Activated naive CD8-positive, alpha-beta T cell treated with anti-CD3 and anti-CD28 coated beads, Interleukin-2, amount 50 U/mL, for 24 hours (primary cell): ENCODE data around the gene KRTAP5-6.
"Not testable (repeated sequence)": the region's sequence is repeated elsewhere in the genome, so short reads cannot be mapped to it uniquely, and the experiment has no call there.

Source experiments
- ATAC-seq: fragments of 150-1000 bp; cut with Tn5 transposase; one replicate; pipeline ENCODE4 v1.10.0; 2021
- DNase-seq: peaks from one replicate; pipeline ENCODE4 v3.0.0; 2021
- H3K27ac Mint-ChIP-seq: one replicate; pipeline ENCODE4 v1.8.0; 2021; ENCODE audit warnings: mild to moderate bottlenecking, mixed read lengths
- H3K27me3 Mint-ChIP-seq: one replicate; pipeline ENCODE4 v1.8.0; 2021; ENCODE audit warnings: mixed read lengths
- H3K36me3 Mint-ChIP-seq: one replicate; pipeline ENCODE4 v1.8.0; 2021; ENCODE audit warnings: low read depth, mixed read lengths
- H3K4me1 Mint-ChIP-seq: one replicate; pipeline ENCODE4 v1.8.0; 2021; ENCODE audit warnings: mixed read lengths
- H3K4me3 Mint-ChIP-seq: one replicate; pipeline ENCODE4 v1.8.0; 2021; ENCODE audit warnings: mild to moderate bottlenecking, moderate library complexity, mixed read lengths
- H3K9me3 Mint-ChIP-seq: one replicate; pipeline ENCODE4 v1.8.0; 2021; ENCODE audit warnings: mixed read lengths

KRTAP5-6 gene

DNA sequence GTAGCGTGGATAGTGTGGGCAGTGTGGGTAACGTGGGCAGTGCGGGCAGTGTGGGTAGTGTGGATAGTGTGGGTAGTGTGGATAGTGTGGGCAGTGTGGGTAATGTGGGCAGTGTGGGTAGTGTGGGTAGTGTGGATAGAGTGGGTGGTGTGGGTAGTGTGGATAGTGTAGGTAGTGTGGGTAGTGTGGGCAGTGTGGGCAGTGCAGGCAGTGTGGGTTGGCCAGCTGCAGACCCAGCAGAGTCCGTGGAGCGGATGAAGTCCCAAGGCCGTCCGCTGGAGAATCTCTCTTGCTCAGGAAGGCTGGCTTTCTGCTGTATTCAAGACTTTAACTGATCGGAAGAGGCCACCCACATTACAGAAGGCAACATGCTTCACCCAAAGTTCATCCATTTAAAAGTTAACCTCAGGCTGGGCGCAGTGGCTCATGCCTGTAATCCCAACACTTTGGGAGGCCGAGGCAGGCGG lies 26.1 kb upstream of the KRTAP5-6 start:
- Mint-ChIP-seq H3K27ac (no peak overlapping the region), H3K27me3 (peaks cover 42% of the 10 kb centered on the region), H3K9me3 (no peaks in the 10 kb centered on the region), H3K4me1 (peaks cover 5% of the 10 kb centered on the region), H3K4me3 (no peak overlapping the region), H3K36me3 (no peaks in the 10 kb centered on the region)
- ATAC-seq (no peak), DNase-seq (no peak)

DNA sequence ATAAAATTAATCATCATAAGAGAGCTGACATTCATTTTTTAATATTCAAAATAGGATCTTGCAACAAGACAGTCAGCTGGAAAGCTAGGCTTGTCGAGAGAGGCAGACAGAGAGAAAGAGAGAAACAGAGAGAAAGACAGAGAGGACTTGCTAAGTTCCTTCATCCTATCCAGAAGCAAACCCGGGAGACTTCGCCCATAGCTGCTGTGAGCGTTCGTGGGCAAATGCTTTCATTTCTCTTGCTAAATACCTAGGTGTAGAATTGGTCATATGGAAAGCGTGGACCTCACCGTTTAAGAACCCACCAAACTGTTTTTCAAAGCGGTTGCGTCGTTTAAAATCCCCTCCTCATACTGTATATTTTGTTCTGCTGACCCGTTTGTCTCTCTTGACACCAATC lies 25.3 kb upstream of the KRTAP5-6 start:
- DNase-seq, result no peak
- Mint-ChIP-seq H3K4me3 (no peak overlapping the region), H3K9me3 (no peaks in the 10 kb centered on the region), H3K27ac (no peak overlapping the region), H3K27me3 (peaks cover 45% of the 10 kb centered on the region), H3K4me1 (peaks cover 5% of the 10 kb centered on the region), H3K36me3 (no peaks in the 10 kb centered on the region)
- ATAC-seq, result no peak

GRCh38 chr11:1672613-1673350 lies 24.2 kb upstream of the KRTAP5-6 start:
- Mint-ChIP-seq H3K4me1 (peaks cover 5% of the 10 kb centered on the region), H3K36me3 (no peaks in the 10 kb centered on the region), H3K4me3 (no peak overlapping the region), H3K27ac (no peak overlapping the region), H3K27me3 (peaks cover 50% of the 10 kb centered on the region), H3K9me3 (no peaks in the 10 kb centered on the region)
- DNase-seq (no peak), ATAC-seq (no peak)

DNA sequence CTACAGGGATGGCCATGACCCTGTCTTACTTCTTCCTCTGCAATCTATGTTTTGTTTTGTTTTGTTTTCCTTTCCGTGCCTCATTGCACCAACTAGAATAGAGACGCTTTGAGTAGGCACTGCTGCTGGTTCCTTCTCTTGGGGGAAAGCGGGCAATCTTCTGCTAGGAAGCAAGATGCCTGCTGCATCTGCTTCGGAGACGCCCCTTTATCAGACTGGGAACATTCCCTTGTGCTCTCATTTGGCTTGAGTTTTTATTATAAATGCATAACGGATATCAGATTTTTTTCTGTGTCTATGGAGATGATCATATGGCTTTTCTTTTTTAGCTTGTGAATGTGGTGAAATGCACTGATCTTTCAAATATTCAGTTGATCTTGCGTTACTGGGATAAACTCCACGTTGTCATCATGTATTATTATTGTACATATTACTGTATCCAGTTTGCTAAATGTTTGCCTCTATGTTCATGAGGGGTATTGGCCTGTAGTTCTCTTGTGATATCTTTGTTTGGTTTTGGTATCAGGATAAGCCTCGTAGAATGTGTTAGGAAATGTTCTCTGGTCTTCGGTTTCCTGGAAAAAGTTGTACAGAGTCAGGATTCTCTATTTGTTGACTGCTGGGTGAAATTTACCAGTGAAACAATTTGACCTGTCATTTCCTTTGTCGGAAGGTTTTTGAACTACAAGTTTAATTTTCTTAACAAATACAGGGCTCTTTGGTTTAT lies 23.4 kb upstream of the KRTAP5-6 start:
- H3K4me1 Mint-ChIP-seq, result peaks cover 5% of the 10 kb centered on the region
- no peak for DNase-seq
- no peak overlapping the region for H3K4me3 Mint-ChIP-seq
- peaks cover 47% of the 10 kb centered on the region for H3K27me3 Mint-ChIP-seq
- H3K27ac Mint-ChIP-seq, result no peak overlapping the region
- no peak for ATAC-seq
- no peaks in the 10 kb centered on the region for H3K36me3 Mint-ChIP-seq
- no peaks in the 10 kb centered on the region for H3K9me3 Mint-ChIP-seq

DNA sequence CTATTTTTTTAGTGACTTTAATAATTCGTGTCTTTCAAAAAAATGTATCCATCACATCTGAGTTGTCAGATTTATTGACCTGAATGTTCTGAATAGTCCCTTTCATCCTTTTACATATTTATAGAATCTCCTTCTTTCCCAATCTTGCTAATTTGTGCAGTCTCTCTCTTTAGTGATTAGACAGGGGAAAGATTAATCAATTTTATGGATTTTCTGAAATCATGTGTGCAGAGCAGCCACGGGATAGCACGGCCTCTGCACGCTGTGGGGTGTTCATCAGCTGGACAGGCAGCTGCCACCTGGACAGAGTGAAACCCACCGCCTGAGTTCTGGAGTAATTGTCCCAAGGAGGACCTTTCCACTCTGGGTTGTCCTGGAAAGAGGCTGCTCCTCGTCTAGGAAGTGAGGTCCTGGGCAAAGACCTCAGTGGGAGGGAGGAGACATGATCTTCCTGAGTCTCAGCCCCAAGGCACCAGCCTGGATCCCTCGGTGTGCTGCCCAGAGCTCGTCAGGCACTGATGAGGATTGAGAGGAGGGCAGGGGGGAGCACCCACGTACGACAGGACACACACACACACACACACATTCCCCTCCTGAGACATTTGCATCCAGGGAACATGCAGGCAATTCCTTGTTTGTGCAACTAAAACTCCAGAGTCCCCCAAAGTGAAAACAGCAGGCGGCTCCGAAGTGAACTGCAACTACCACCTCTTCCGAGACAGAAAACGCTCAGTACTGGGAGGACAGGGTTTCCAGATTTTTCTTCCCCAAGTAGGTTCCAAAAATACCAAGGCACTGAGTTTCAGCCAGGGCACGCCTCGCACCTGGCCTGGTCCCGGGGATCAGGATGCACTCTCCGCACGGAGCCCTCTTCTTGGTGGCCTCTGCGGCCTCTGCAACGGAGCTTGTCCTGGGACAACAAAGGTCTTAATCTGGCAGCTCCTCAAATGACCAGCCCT lies 22.5 kb upstream of the KRTAP5-6 start:
- ATAC-seq (no peak), DNase-seq (no peak)
- Mint-ChIP-seq H3K27ac (no peak overlapping the region), H3K27me3 (peaks cover 41% of the 10 kb centered on the region), H3K9me3 (no peaks in the 10 kb centered on the region), H3K4me1 (no peaks in the 10 kb centered on the region), H3K4me3 (no peak overlapping the region), H3K36me3 (no peaks in the 10 kb centered on the region)

DNA sequence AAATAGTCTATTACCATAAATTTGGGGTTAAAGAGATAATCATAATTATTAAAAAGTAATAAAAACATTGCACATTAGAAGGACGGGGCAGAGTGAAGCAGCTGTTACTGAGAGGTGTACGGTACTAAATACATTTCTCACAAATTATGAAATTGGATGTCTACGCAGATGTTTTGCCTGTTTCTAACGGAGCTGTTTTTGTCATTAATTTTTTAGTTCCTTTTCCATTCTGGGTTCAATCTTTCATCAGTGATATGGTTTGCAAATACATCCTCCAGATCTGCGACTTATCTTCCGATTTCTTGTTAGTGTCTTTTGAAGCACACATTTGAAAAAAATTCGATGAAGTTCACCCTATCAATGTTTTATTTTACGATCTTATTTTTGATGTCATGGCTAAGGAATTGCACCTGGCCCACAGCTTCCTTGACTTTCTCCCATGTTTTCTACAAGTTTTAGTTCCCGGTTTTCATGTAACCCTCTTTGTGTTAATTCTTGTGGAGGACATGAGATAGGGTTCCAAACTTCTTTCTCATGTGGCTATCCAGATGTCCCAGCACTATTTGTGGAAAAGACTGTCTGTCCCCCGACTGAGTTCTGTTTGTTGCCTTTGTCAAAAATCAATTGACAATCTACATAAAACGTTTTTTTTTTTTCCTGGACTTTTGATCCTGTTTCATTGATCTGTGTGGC lies 21.3 kb upstream of the KRTAP5-6 start:
- DNase-seq (no peak), ATAC-seq (no peak)
- Mint-ChIP-seq H3K36me3 (no peaks in the 10 kb centered on the region), H3K9me3 (no peaks in the 10 kb centered on the region), H3K4me3 (no peak overlapping the region), H3K27ac (no peak overlapping the region), H3K4me1 (no peaks in the 10 kb centered on the region), H3K27me3 (peaks cover 35% of the 10 kb centered on the region)

DNA sequence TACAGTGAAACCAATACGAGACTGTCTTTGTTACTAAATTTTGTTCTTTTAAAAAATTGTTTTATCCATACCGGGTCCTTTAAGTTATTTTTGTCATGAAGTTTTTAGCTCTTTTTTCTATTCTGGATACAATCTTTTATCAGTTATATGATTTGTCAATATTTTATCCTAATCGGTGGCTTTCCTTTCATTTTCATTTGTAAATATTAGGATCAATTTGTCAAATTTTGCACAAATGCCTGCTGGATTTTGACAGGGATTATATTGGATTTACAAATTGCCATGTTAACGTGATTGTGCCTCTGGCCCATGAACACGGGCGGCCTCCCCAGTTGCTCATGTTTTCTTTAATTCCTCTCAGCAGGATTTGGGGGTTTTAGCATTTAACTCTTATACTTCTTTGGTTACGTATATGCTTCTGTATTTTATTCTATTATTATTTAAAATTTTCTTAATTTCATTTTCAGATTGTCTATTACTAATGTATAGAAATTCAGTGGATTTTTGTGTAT lies 20.7 kb upstream of the KRTAP5-6 start:
- H3K27me3 Mint-ChIP-seq, result peaks cover 36% of the 10 kb centered on the region
- H3K4me1 Mint-ChIP-seq, result no peaks in the 10 kb centered on the region
- no peaks in the 10 kb centered on the region for H3K9me3 Mint-ChIP-seq
- H3K27ac Mint-ChIP-seq, result no peak overlapping the region
- ATAC-seq (no peak), DNase-seq (no peak)
- H3K36me3 Mint-ChIP-seq, result no peaks in the 10 kb centered on the region
- no peak overlapping the region for H3K4me3 Mint-ChIP-seq

- no peaks in the 10 kb centered on the region for H3K9me3 Mint-ChIP-seq
- H3K27ac Mint-ChIP-seq, result no peak overlapping the region
- ATAC-seq (no peak), DNase-seq (no peak)
- no peaks in the 10 kb centered on the region for H3K4me1 Mint-ChIP-seq
- peaks cover 25% of the 10 kb centered on the region for H3K27me3 Mint-ChIP-seq
- H3K4me3 Mint-ChIP-seq, result no peak overlapping the region
- H3K36me3 Mint-ChIP-seq, result no peaks in the 10 kb centered on the region
These were observed 17.1 kb upstream of the KRTAP5-6 start for GRCh38 chr11:1679881-1680280.

DNA sequence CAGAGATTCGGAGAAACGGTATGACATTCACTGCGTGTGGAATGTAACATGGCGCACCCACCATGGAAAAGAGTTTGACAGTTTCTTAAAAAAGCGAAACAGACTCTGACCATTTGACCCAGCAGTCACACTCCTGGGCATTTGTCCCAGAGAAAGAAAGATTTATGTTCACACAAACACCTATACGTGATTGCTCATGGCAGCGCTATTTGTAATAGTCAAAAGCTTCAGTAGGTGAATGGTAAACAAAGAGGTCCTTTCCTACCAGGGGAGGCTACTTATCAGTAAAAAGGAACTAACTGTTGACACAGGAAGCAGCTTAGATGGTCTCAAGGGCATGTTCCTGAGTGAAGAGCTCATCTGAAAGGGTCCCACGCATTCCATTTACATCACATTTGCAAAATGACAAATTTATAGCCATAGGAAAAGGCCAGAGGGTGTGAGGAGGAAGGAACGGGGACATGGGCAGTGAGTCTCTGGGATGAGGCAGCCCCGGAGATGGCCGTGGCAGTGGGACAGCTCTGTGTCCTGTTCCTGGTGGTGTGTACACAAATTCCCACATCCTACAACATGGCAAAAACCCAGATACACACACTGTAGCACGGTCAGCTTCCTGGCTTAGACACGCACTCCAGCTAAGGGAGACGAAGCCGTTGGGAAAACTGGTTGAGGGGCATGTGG lies 14.6 kb upstream of the KRTAP5-6 start:
- H3K4me1 Mint-ChIP-seq, result no peaks in the 10 kb centered on the region
- no peak overlapping the region for H3K4me3 Mint-ChIP-seq
- H3K27ac Mint-ChIP-seq, result no peak overlapping the region
- H3K27me3 Mint-ChIP-seq, result peaks cover 10% of the 10 kb centered on the region
- no peaks in the 10 kb centered on the region for H3K36me3 Mint-ChIP-seq
- no peak for ATAC-seq
- H3K9me3 Mint-ChIP-seq, result no peaks in the 10 kb centered on the region
- DNase-seq, result no peak

- H3K27me3 Mint-ChIP-seq, H3K9me3 Mint-ChIP-seq, H3K36me3 Mint-ChIP-seq, H3K27ac Mint-ChIP-seq, H3K4me3 Mint-ChIP-seq, DNase-seq, H3K4me1 Mint-ChIP-seq, ATAC-seq: not testable (repeated sequence)
These were observed 13.8 kb upstream of the KRTAP5-6 start for GRCh38 chr11:1683216-1683615.

DNA sequence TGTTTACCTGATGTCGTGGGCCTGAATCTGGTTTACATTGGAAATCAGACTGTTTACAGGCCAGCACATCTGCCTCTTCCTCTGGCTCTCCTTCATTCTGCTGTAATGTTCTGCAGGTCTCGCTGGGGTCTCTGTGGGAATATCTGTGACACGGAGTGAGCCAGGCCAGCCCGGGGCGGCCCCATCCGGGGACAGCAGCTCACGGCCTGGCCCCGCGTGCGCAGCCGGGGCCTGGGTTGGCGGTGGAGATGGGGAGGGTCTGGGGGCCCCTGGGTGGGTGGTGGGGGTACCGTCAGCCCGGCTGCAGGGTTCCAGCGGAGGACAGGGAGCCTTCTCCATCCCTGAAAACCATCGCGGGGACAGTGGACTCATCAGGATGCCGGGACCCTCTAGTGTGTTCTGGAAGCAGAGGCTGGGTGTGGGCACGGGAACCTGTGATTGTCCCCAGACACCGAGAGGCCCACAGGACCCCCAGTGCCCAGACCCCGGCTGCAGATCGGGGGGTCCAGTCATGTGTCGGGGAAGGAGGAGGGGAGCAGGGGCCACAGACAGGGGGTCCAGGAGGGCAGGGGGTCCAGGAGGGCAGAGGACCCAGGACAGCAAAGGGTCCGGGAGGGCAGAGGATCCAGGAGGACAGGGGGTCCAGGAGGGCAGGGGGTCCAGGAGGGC lies 13.0 kb upstream of the KRTAP5-6 start:
- H3K36me3 Mint-ChIP-seq, H3K27me3 Mint-ChIP-seq, H3K27ac Mint-ChIP-seq, H3K9me3 Mint-ChIP-seq, H3K4me3 Mint-ChIP-seq, DNase-seq, H3K4me1 Mint-ChIP-seq, ATAC-seq: not testable (repeated sequence)

DNA sequence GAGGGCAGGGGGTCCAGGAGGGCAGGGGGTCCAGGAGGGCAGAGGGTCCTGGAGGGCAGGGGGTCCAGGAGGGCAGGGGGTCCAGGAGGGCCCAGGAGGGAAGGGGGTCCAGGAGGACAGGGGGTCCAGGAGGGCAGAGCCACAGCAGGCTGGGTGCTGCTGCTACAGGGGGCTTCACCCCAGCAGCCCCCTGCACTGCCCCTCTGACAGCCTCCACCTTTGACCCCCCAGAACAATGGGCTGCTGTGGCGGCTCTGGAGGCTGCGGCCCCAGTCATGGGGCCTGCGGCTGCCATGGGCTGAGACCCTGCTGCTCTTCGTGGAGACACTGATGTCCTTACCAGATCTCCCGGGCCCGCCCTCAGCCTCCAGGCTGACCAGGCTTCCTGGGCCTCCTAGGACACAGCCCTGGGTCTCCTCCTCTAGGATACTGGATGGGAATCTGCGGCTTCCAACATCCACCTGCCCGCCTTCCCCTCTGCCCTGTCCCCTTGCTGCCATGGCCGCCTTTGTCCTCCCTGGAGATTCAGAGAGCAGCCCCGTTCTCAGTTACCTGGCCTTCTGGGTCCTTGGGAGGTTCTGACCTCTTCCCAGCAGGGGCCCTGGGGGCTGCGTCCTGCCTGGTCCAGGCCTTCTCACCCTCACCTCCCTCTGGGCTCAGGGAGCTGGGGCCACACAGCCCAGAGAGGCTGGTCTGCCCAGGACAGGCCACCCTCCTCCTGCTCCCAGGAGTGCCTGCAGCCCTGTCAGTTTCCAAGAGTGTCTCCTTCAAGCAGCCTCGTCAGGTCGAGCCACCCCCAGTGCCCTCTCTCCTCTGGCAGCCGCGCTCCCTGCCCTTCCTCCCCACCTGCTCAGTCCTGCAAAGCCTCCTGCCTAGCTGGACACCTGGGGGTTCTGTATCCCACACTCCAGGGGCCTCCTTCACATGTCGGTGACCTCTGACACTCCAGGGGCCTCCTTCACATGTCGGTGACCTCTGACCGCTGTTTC lies 11.8 kb upstream of the KRTAP5-6 start:
- not testable (repeated sequence) for H3K4me1 Mint-ChIP-seq, H3K27ac Mint-ChIP-seq, H3K36me3 Mint-ChIP-seq, DNase-seq, H3K9me3 Mint-ChIP-seq, H3K4me3 Mint-ChIP-seq
- ATAC-seq, result peak; percentile 20
- H3K27me3 Mint-ChIP-seq, result peaks cover 16% of the 10 kb centered on the region
